Measurements from ENCODE around the gene EDEM1.

EDEM1 gene

GRCh38 chr3:5160321-5160720 lies 27.2 kb upstream of the EDEM1 start:
- H3K4me1 ChIP-seq (ENCODE audit: low read depth, poor library complexity, severe bottlenecking) = no peaks in the 10 kb centered on the region
- no peak overlapping the region for H3K27ac ChIP-seq
- H3K27me3 ChIP-seq (ENCODE audit: insufficient read depth, low read depth) = no peaks in the 10 kb centered on the region
- no peak overlapping the region for H3K4me2 ChIP-seq
- no peak for TF ChIP-seq CTCF (conservative IDR thresholded peaks at IDR 0.05; ENCODE audit: low read depth, low read length)
- H3K36me3 ChIP-seq (ENCODE audit: insufficient read depth) = no peaks in the 10 kb centered on the region
- H3K4me3 ChIP-seq (IDR thresholded peaks at IDR 0.05; ENCODE audit: insufficient read depth, low read depth, low read length) = no peak overlapping the region
- no peak overlapping the region for H3K9ac ChIP-seq
- no peak overlapping the region for H2AFZ ChIP-seq (ENCODE audit: low read depth)
- peaks cover 35% of the 10 kb centered on the region; the same call in 1 of the 2 replicates for H3K79me2 ChIP-seq (ENCODE audit: insufficient read depth, low read depth)
- H4K20me1 ChIP-seq (ENCODE audit: insufficient read depth) = no peaks in the 10 kb centered on the region

GRCh38 chr3:5160940-5161858 lies 26.3 kb upstream of the EDEM1 start:
- Histone ChIP-seq H2AFZ (ENCODE audit: low read depth) (no peak overlapping the region), H3K9ac (no peak overlapping the region), H3K4me1 (ENCODE audit: low read depth, poor library complexity, severe bottlenecking) (no peaks in the 10 kb centered on the region), H3K27me3 (ENCODE audit: insufficient read depth, low read depth) (no peaks in the 10 kb centered on the region), H3K27ac (no peak overlapping the region), H3K36me3 (ENCODE audit: insufficient read depth) (no peaks in the 10 kb centered on the region), H3K79me2 (ENCODE audit: insufficient read depth, low read depth) (peaks cover 28% of the 10 kb centered on the region; the same call in 1 of the 2 replicates), H4K20me1 (ENCODE audit: insufficient read depth) (no peaks in the 10 kb centered on the region), H3K4me3 (IDR thresholded peaks at IDR 0.05; ENCODE audit: insufficient read depth, low read depth, low read length) (no peak overlapping the region), H3K4me2 (no peak overlapping the region)
- TF ChIP-seq CTCF (conservative IDR thresholded peaks at IDR 0.05; ENCODE audit: low read depth, low read length) = no peak

- Histone ChIP-seq H4K20me1 (ENCODE audit: insufficient read depth) (no peaks in the 10 kb centered on the region), H3K4me3 (IDR thresholded peaks at IDR 0.05; ENCODE audit: insufficient read depth, low read depth, low read length) (no peak overlapping the region), H3K27ac (no peak overlapping the region), H3K79me2 (ENCODE audit: insufficient read depth, low read depth) (peaks cover 21% of the 10 kb centered on the region; the same call in 1 of the 2 replicates), H3K9ac (no peak overlapping the region), H3K36me3 (ENCODE audit: insufficient read depth) (no peaks in the 10 kb centered on the region), H3K4me2 (no peak overlapping the region), H3K27me3 (ENCODE audit: insufficient read depth, low read depth) (no peaks in the 10 kb centered on the region), H3K4me1 (ENCODE audit: low read depth, poor library complexity, severe bottlenecking) (no peaks in the 10 kb centered on the region), H2AFZ (ENCODE audit: low read depth) (no peak overlapping the region)
- no peak for TF ChIP-seq CTCF (conservative IDR thresholded peaks at IDR 0.05; ENCODE audit: low read depth, low read length)
Measured at GRCh38 chr3:5162102-5162501, 25.4 kb upstream of the EDEM1 start.

- H4K20me1 ChIP-seq (ENCODE audit: insufficient read depth) = no peaks in the 10 kb centered on the region
- no peak for TF ChIP-seq CTCF (conservative IDR thresholded peaks at IDR 0.05; ENCODE audit: low read depth, low read length)
- no peak overlapping the region for H3K4me2 ChIP-seq
Measured at GRCh38 chr3:5165698-5166097, 21.8 kb upstream of the EDEM1 start.

More at GRCh38 chr3:5165698-5166097, 21.8 kb upstream of the EDEM1 start:
- no peak overlapping the region for H3K9ac ChIP-seq
- H3K27ac ChIP-seq = no peak overlapping the region
- no peaks in the 10 kb centered on the region for H3K36me3 ChIP-seq (ENCODE audit: insufficient read depth)
- no peak overlapping the region for H2AFZ ChIP-seq (ENCODE audit: low read depth)
- H3K4me1 ChIP-seq (ENCODE audit: low read depth, poor library complexity, severe bottlenecking) = no peaks in the 10 kb centered on the region
- no peak overlapping the region for H3K4me3 ChIP-seq (IDR thresholded peaks at IDR 0.05; ENCODE audit: insufficient read depth, low read depth, low read length)
- H3K27me3 ChIP-seq (ENCODE audit: insufficient read depth, low read depth) = no peaks in the 10 kb centered on the region
- peaks cover 14% of the 10 kb centered on the region; the same call in 1 of the 2 replicates for H3K79me2 ChIP-seq (ENCODE audit: insufficient read depth, low read depth)

Data from KMS-11 (cell line).